22Rv1 (cell line): ENCODE results near the gene RFPL3.

Experiments
- CTCF ChIP-seq: fragments of 450-650 bp; IDR thresholded peaks from 2 replicates; pipeline ENCODE4 v1.5.1; 2017; ENCODE audit warnings: mild to moderate bottlenecking
- ZFX ChIP-seq: fragments of 450-650 bp; IDR thresholded peaks from 2 replicates; pipeline ENCODE4 v1.6.1; 2017; ENCODE audit warnings: antibody characterized with exemption, borderline replicate concordance

- TF ChIP-seq CTCF (no peak), ZFX (no peak)
Measured at GRCh38 chr22:32310777-32311176, 46.9 kb upstream of the RFPL3 start.
